ENCODE results near the gene TSR3. TPM values are rescaled to one million over a fixed set of nuclear protein-coding genes. Genes with fewer than 3 reads are reported as not detected.
A peak's percentile ranks its signal among the peaks of the same experiment; 100 is the strongest.

Gene TSR3
- total RNA-seq (119 and 125 TPM in 2 replicates), polyA plus RNA-seq (157 and 173 TPM in 2 replicates)

DNA sequence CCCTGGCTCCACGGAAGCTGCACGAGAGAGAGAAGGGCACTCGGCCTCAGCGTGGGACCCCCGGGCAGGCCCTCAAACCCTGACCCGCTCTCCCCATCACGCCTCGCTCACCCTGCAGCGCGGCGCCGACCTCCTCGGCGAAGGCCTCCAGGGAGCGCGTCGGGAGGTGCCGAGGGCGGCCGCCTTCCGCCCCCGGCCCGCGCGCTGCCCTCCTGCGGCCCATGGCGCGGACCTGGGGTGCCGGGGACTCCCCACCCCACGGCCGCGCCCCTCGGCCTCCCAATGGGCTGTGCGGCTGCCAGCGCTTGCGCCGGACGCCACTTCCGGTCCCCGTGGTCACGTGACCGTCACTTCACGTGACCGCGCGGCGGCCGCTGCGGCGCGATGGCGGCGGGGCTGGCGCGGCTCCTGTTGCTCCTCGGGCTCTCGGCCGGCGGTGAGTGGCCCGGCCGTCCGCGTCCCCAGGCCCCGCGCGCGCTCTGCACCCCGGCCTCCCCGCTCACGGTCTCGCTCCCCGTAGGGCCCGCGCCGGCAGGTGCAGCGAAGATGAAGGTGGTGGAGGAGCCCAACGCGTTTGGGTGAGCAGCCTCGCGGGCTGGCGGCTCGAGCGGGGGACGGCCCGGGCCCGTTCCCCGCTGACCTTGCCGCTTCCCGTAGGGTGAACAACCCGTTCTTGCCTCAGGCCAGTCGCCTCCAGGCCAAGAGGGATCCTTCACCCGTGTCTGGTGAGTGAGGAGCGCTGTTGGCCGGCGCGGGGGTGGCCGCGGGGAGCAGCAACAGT lies at the start of gene TSR3, which contains the start of gene GNPTG:
TSS of gene TSR3 (minus strand) at position 297 of the 781 bp plus-strand sequence. CDS start at position 223, 74 bp downstream.
TSS of gene GNPTG (plus strand) at position 350 of the 781 bp plus-strand sequence. CDS start at position 385, 35 bp downstream.
- TF ChIP-seq, protein P1, sequence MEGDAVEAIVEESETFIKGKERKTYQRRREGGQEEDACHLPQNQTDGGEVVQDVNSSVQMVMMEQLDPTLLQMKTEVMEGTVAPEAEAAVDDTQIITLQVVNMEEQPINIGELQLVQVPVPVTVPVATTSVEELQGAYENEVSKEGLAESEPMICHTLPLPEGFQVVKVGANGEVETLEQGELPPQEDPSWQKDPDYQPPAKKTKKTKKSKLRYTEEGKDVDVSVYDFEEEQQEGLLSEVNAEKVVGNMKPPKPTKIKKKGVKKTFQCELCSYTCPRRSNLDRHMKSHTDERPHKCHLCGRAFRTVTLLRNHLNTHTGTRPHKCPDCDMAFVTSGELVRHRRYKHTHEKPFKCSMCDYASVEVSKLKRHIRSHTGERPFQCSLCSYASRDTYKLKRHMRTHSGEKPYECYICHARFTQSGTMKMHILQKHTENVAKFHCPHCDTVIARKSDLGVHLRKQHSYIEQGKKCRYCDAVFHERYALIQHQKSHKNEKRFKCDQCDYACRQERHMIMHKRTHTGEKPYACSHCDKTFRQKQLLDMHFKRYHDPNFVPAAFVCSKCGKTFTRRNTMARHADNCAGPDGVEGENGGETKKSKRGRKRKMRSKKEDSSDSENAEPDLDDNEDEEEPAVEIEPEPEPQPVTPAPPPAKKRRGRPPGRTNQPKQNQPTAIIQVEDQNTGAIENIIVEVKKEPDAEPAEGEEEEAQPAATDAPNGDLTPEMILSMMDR (IDR thresholded peaks at IDR 0.05; ENCODE audit: low read depth, low read length): no peak
- H3K27me3 ChIP-seq: no peaks in the 10 kb centered on the region

DNA sequence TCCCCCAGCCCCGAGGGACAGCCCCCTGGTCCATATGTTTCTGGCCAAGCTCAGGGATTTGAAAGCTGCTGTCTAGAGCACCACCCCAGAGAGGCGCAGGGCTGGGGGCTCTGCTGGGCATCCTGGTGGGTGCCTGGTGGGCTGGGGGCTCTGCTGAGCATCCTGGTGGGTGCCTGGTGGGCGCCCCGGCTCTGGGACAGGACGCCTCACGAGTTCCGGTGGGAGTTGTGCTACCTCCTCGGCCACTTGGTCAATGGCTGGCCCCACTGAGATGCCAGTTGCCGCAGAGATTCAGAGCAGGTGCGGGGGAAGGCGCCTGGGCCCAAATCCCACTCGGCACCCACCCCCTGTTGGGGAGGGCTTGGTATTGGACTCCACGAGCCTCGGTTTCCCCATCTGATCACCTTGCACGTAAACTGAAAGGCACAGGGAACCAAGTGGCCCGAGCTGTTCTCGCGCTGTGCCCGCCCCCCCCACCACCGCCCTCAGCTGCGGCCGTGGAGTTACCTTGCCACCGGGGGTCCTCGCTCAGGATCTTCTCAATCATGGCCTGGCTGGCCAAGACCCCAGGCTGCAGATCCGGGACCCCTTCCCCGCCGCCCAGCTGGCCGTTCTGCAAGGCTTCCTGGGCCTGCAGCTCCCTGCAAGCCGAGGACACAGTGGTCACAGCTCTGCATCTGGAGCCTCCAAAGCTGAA lies 49.5 kb upstream of the TSR3 start:
- no peaks in the 10 kb centered on the region for H3K9me3 ChIP-seq (ENCODE audit: low read depth)
- H3K27me3 ChIP-seq: no peaks in the 10 kb centered on the region
- H3K27ac ChIP-seq: no peak overlapping the region
- no peaks in the 10 kb centered on the region for H3K4me1 ChIP-seq (ENCODE audit: low read depth)
- no peak overlapping the region for H3K4me3 ChIP-seq
- TF ChIP-seq, protein P1 (IDR thresholded peaks at IDR 0.05; ENCODE audit: low read depth, low read length): no peak
- no peak for DNase-seq (ENCODE audit: low read depth in 1 of 2, low spot score in 1 of 2)
- peaks cover 6% of the 10 kb centered on the region for H3K36me3 ChIP-seq

More for the DNA sequence above, at the start of gene TSR3, which contains the start of gene GNPTG:
- Histone ChIP-seq H3K4me3 (peak within 1 kb of the TSS; percentile 100), H3K9me3 (ENCODE audit: low read depth) (no peaks in the 10 kb centered on the region), H3K4me1 (ENCODE audit: low read depth) (peaks cover 6% of the 10 kb centered on the region), H3K36me3 (peaks cover 19% of the 10 kb centered on the region), H3K27ac (peak within 1 kb of the TSS; percentile 8)
- DNase-seq (ENCODE audit: low read depth in 1 of 2, low spot score in 1 of 2): peak; percentile 90 to 93

DNA sequence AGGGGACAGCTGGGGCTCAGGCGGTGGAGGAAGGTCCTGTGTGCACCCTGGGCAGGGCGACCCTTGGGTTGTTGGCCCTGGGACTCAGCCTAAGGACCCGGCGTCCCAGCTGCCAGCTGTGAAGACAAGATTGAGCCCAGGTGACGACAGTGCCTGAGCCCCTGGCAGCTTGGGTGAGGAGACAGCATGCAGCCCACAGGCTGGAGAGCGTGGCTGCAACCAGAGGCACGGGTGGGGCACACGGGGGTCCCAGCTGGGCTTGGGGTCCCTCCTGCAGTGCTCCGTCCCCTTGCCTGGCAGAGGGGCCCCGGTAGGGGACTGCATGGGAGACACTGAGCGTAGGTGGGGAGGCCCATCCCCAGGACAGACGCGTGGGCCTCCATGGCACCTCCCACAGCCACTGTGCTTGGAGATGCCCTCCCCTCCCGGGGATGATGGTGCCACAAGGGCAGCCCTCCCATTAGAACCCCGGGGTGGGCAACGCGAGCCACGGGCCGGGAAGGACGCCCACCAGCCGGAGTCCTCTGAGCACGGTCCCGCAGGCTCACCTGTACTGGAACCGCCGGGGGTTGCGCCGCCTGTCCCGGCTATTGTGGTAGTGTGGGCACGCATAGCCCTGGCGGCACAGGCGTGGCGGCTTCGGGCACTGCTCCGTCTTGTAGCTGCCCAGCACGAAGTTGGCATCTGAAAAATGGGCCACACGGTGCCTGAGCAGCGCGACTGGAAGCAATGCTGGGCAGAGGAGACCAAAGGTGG lies 47.3 kb upstream of the TSR3 start:
- Histone ChIP-seq H3K4me1 (ENCODE audit: low read depth) (no peaks in the 10 kb centered on the region), H3K4me3 (no peak overlapping the region), H3K27me3 (no peaks in the 10 kb centered on the region), H3K9me3 (ENCODE audit: low read depth) (no peaks in the 10 kb centered on the region), H3K27ac (no peak overlapping the region), H3K36me3 (peaks cover 6% of the 10 kb centered on the region)
- DNase-seq (ENCODE audit: low read depth in 1 of 2, low spot score in 1 of 2): no peak
- TF ChIP-seq, protein P1 (IDR thresholded peaks at IDR 0.05; ENCODE audit: low read depth, low read length): no peak

DNA sequence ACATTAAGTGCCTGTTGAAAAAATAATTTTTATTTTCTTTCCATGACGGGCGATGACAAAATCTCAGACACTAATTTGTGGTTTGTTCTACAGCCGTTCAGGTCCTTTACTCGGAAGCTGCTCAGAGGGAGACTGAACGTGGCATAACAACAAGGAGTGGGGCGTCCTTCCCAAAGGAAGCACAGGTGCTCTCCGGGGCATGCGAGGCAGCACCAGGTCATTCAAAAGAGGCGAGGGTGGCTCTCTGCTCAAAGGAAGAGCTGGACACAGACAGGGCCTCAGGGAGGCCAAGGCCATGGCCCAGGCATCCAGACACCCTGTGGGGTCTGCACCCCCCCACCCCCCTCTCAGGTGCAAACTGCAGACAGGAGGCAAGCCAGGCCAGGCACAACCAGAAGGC lies 46.7 kb upstream of the TSR3 start:
- no peaks in the 10 kb centered on the region for H3K27me3 ChIP-seq
- H3K36me3 ChIP-seq: peaks cover 6% of the 10 kb centered on the region
- TF ChIP-seq, protein P1 (IDR thresholded peaks at IDR 0.05; ENCODE audit: low read depth, low read length): no peak
- no peaks in the 10 kb centered on the region for H3K4me1 ChIP-seq (ENCODE audit: low read depth)
- no peak overlapping the region for H3K4me3 ChIP-seq
- no peak for DNase-seq (ENCODE audit: low read depth in 1 of 2, low spot score in 1 of 2)
- H3K27ac ChIP-seq: no peak overlapping the region
- H3K9me3 ChIP-seq (ENCODE audit: low read depth): no peaks in the 10 kb centered on the region

DNA sequence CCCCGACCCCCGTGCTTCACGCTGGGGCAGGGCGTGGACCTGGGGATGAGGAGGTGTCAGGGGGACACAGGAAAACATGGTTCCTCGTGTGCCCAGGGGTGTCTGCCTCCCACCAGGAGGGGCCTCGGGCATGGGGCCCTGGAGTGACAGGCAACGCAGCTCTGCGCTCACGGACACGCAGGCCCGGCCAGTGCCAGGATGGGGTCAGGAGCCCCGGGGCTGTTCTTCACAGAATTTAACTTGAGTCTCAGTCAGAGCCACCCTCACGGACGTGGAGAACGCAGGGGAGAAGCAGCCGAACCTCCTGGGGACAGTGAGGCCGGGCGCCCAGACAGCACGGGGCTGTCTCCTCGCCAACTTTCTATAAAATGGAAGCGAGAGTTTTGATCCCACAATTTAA lies 46.1 kb upstream of the TSR3 start:
- DNase-seq (ENCODE audit: low read depth in 1 of 2, low spot score in 1 of 2): no peak
- Histone ChIP-seq H3K27ac (no peak overlapping the region), H3K36me3 (peaks cover 6% of the 10 kb centered on the region), H3K4me1 (ENCODE audit: low read depth) (no peaks in the 10 kb centered on the region), H3K9me3 (ENCODE audit: low read depth) (no peaks in the 10 kb centered on the region), H3K27me3 (no peaks in the 10 kb centered on the region), H3K4me3 (no peak overlapping the region)
- TF ChIP-seq, protein P1 (IDR thresholded peaks at IDR 0.05; ENCODE audit: low read depth, low read length): no peak
